Measurements from ENCODE around the gene SSU72. TPM values are rescaled to one million over a fixed set of nuclear protein-coding genes. Genes with fewer than 3 reads are reported as not detected.
A peak's percentile ranks its signal among the peaks of the same experiment; 100 is the strongest.

Gene SSU72
- total RNA-seq, 1 donor from 2014 or later = 136 TPM

DNA sequence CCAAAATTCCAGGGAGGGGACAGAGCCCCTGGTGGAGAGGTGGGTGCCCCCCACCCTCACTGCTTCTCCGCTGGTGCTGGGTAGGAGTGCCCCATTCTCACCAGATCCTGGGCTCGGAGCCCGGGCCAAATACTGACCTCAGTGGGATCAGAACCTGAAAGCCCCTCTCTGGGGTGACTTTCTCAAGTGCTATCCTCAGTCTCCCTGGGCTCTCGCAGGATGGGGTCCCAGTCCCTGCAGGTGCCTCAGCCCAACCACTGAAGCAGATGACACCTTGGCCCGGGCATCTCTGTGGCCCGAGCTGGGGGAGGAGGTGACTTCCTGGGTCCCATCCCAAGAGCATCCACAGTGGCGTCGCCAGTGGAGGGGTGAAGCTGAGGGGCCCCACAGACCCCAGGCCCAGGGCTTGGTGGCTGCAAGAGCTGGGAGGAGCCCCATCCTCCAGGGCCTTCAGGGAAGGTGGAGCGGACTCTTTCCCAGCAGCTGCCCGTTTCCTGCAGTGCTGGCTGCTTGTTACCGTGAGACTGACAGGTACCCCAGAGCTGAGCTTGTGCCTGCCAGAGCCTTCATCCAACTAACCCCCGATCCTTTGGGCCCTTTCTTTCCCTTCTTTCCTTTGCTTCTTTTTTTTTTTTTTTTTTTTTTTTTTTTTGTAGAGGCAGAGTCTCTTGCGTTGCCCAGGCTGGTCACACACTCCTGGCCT lies 29.2 kb upstream of the SSU72 start:
- no peak for TF ChIP-seq CTCF (conservative IDR thresholded peaks at IDR 0.05; ENCODE audit: low read depth, low read length)
- no peak for DNase-seq (ENCODE audit: low read depth)
- no peak overlapping the region for H3K4me3 ChIP-seq (ENCODE audit: low read depth, low read length)

DNA sequence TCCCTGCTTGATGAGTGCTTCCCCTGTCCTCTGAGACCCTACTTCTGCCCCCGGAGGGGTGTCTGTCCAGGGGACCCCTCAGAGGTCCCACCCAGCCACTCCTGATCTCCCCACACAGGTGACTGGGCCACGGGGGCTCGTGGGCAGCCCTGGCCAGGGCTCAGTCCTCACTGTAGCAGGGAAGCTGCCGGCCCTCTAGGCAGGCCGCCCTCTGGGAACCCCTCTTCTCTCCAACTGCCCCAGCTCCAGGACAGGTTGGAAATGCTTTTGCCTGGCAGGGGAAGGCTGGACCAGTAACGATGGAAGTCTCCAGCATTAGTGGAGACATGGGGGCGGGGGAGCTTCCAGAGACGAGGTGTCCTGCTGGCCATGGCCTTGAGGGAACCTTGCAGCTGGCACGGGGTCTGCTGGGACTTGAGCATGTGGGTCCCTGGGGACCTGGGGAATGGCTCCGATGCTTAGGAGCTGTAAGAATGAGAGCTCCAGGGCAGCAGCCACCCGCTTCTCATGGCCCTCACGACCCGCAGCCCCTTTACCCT lies 28.4 kb upstream of the SSU72 start:
- no peak for DNase-seq (ENCODE audit: low read depth)
- no peak overlapping the region for H3K4me3 ChIP-seq (ENCODE audit: low read depth, low read length)
- no peak for TF ChIP-seq CTCF (conservative IDR thresholded peaks at IDR 0.05; ENCODE audit: low read depth, low read length)

DNA sequence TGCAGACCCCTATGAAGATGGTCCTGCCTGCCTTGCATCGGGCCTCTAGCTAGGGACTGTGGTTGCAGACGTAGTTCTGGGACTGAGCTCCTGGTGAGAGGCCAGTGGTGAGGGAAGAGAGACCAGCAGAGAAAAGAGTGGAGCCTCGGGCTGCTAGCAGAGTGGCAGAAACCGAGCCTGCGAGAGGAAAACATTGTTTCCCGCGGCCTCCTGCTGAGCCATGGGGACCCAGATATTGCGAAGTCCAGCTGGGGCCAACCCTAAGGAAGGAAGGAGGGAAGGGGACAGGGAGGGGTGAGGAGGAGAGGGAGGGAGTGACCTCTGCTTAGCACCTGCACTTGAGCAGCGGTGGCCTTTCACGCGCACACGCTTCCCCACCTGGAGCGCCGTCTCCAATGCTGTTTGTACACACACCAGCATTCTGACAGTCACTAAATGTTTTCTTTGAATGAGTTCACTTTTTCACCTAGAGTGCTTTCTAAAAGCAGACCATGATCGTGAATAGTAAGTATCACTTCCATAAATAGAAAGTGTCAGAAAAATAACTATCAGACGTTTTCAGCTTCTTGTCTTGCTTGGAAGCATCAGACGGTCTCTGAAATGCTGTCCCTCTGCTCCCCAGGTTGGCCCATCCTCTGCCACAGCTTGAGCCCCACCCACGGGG lies 27.8 kb upstream of the SSU72 start:
- H3K4me3 ChIP-seq (ENCODE audit: low read depth, low read length) = no peak overlapping the region
- DNase-seq (ENCODE audit: low read depth) = no peak
- no peak for TF ChIP-seq CTCF (conservative IDR thresholded peaks at IDR 0.05; ENCODE audit: low read depth, low read length)

GRCh38 chr1:1601564-1602303 lies 27.1 kb upstream of the SSU72 start:
- TF ChIP-seq CTCF (conservative IDR thresholded peaks at IDR 0.05; ENCODE audit: low read depth, low read length) = no peak
- DNase-seq (ENCODE audit: low read depth) = no peak
- H3K4me3 ChIP-seq (ENCODE audit: low read depth, low read length) = no peak overlapping the region

- DNase-seq (ENCODE audit: low read depth) = no peak
- H3K4me3 ChIP-seq (ENCODE audit: low read depth, low read length) = no peak overlapping the region
- TF ChIP-seq CTCF (conservative IDR thresholded peaks at IDR 0.05; ENCODE audit: low read depth, low read length) = no peak
Observed at GRCh38 chr1:1600861-1601563, 26.3 kb upstream of the SSU72 start.

DNA sequence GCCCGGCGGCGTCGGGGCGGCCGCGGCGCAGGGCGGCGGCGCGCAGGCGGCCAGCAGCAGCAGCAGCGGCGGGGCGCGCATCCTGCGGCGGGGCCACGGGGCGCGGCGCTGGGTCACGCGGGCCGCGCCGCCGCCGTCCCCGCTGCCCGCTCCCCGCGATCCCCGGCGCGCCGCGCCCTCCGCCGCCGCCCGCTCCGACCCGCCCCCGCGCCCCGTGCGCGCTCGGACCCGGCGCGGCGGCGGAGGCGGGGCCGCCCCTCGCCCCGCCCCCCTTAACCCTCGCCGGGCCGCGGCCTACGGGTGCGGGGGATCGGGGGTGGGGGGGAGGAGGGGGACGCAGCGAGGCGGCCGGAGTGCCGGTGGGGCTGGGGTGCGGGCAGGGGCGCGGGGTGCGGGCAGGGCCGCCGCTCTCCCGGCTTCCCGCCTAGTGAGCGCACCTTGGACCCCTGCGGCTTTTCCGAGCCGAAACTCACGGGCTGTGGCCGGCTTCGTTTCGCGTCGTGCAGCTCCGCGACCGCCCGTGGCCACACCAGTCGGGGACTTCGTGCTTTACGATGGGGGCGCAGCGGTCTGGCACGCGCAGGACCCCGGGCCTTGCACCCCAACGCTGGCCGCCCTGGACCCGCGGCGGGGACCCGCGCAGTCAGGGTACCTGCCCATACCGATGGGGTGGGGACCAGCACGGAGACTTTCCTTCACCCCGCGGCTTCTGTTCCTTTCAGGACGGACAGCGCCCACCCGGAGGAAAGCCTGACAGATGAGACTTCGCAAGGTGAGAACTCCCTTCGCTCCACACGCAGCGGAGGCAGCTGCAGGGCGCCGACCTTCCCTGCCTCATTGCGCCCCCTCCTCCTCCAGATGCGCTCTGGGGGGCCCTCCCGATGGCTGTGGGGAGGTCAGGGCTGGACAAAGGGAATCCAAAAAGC lies 25.5 kb upstream of the SSU72 start, which contains the start of gene FNDC10:
TSS of gene FNDC10 (minus strand) at position 201 of the 926 bp plus-strand sequence. CDS start at position 81, 120 bp downstream.
- no peak for DNase-seq (ENCODE audit: low read depth)
- no peak for TF ChIP-seq CTCF (conservative IDR thresholded peaks at IDR 0.05; ENCODE audit: low read depth, low read length)
- H3K4me3 ChIP-seq (ENCODE audit: low read depth, low read length) = peak within 1 kb of the TSS; percentile 44

Data from epithelial cell of proximal tubule (primary cell).